ENCODE data around the gene FNDC10.

DNA sequence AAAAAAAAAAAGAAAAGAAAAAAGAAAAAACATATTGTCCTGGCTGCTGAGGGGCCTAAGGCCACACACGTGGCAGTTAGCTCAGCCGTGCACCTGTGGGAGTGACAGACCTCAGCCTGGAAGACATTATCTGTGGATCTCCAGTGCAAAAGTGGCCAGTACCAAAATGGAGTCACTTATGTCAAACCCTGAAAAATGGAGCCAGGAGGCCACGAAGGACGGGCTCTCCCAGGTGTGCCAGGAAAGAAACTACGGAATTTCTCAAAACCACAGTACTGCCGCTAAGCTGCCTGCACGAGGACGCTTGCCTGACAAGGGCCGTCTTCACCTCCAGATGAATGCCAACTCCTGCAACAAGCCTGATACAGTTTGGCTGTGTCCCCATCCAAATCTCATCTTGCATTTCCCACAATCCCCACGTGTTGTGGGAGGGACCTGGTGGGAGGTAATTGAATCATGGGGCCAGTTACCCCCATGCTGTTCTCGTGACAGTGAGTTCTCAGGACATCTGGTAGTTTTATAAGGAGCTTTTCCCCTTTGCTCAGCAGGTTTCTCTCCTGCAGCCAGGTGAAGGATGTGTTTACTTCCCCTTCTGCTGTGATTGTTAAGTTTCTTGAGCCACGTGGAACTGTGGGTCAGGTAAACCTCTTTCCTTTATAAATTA, 10.0 kb upstream of the FNDC10 start:
- TF ChIP-seq, protein P1, sequence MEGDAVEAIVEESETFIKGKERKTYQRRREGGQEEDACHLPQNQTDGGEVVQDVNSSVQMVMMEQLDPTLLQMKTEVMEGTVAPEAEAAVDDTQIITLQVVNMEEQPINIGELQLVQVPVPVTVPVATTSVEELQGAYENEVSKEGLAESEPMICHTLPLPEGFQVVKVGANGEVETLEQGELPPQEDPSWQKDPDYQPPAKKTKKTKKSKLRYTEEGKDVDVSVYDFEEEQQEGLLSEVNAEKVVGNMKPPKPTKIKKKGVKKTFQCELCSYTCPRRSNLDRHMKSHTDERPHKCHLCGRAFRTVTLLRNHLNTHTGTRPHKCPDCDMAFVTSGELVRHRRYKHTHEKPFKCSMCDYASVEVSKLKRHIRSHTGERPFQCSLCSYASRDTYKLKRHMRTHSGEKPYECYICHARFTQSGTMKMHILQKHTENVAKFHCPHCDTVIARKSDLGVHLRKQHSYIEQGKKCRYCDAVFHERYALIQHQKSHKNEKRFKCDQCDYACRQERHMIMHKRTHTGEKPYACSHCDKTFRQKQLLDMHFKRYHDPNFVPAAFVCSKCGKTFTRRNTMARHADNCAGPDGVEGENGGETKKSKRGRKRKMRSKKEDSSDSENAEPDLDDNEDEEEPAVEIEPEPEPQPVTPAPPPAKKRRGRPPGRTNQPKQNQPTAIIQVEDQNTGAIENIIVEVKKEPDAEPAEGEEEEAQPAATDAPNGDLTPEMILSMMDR (IDR thresholded peaks at IDR 0.05): no peak
- TF ChIP-seq POLR2A (IDR thresholded peaks at IDR 0.05): no peak

Measured in adrenal gland (tissue), 5 donors.